Activated CD4-positive, alpha-beta T cell treated with anti-CD3 and anti-CD28 coated beads, Interleukin-2, amount 50 U/mL, for 16 hours (primary cell): ENCODE measurements around the gene RFXANK.

ENCODE experiments used
- DNase-seq: peaks from one replicate; pipeline ENCODE4 v3.0.0-alpha.2; 2020

The RFXANK gene

GRCh38 chr19:19234220-19234816 lies 42.3 kb downstream of the RFXANK start:
- no peak for DNase-seq

- DNase-seq = no peak
Measured at GRCh38 chr19:19236173-19236572, 44.1 kb downstream of the RFXANK start.

- no peak for DNase-seq
Measured at GRCh38 chr19:19238126-19238894, 46.3 kb downstream of the RFXANK start.

GRCh38 chr19:19239675-19240074 lies 47.6 kb downstream of the RFXANK start:
- DNase-seq = no peak

GRCh38 chr19:19240476-19240875 lies 48.4 kb downstream of the RFXANK start:
- DNase-seq = no peak

- no peak for DNase-seq
Measured at GRCh38 chr19:19250196-19250801, 58.2 kb downstream of the RFXANK start.
